ENCODE measurements around the gene ANKRD29. TPM values are rescaled to one million over a fixed set of nuclear protein-coding genes. Genes with fewer than 3 reads are reported as not detected.

The ANKRD29 gene
- total RNA-seq, 5 donors from 2014 or later (not counting 1 experiment from before 2014, with no cell fraction given): 0.23 to 0.48 (median 0.32) TPM; not detected in 1

DNA sequence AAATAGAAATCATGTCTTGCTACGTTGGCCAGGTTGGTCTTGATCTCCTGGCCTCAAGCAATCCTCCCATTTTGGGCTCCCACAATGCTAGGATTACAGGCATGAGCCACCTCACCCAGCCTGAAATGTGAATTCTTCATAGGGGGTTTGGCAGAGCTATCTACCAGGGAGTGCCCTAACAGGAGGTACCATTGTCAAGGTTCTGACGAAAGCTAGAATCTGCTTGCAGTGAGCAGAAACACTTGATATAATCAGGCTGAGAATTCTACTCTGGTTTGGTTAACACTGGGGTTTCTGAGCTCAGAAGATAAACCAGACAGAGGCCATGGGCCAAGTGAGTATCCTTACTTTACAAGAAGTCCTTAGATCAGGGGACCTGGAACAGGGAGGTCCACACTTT lies 19.3 kb upstream of the ANKRD29 start:
- Mint-ChIP-seq H3K4me3 (no peak overlapping the region), H3K27ac (no peak overlapping the region), H3K36me3 (no peaks in the 10 kb centered on the region), H3K9me3 (no peaks in the 10 kb centered on the region), H3K27me3 (peaks cover 43 to 49% of the 10 kb centered on the region in 2 donors), H3K4me1 (no peaks in the 10 kb centered on the region)
- WGBS (ENCODE audit: insufficient coverage): 100% methylated on average over 1 of the region's 2 CpGs
- Histone ChIP-seq H3K27me3 (replicated peaks in 1 of 2; ENCODE audit: control insufficient read depth in 2 of 2, extremely low read depth in 1 of 2, insufficient read depth in 2 of 2, low read length in 1 of 2) (peaks cover 0 to 26% of the 10 kb centered on the region in 2 experiments), H3K9me3 (no peaks in the 10 kb centered on the region), H3K4me1 (ENCODE audit: control insufficient read depth in 1 of 2, extremely low read depth in 1 of 2, insufficient read depth in 2 of 2, low read length in 2 of 2) (no peaks in the 10 kb centered on the region), H3K36me3 (ENCODE audit: control insufficient read depth in 2 of 2, extremely low read depth in 1 of 2, insufficient read depth in 1 of 2, low read length in 1 of 2) (no peaks in the 10 kb centered on the region), H3K27ac (ENCODE audit: low read length) (no peak overlapping the region), H3K4me3 (ENCODE audit: control insufficient read depth in 1 of 2, extremely low read depth in 1 of 2, low read length in 1 of 2) (no peak overlapping the region)
- DNase-seq (no peak), ATAC-seq (replicated peaks in 1 of 4) (no peak)
- ChIA-PET CTCF (interaction anchor here in 1 of 2 donors (0.6 kb wide), 1 partner anchor 337 kb away, joined by 3 read pairs; no protein-coding TSS in a partner anchor), POLR2A (no interaction called here)

DNA sequence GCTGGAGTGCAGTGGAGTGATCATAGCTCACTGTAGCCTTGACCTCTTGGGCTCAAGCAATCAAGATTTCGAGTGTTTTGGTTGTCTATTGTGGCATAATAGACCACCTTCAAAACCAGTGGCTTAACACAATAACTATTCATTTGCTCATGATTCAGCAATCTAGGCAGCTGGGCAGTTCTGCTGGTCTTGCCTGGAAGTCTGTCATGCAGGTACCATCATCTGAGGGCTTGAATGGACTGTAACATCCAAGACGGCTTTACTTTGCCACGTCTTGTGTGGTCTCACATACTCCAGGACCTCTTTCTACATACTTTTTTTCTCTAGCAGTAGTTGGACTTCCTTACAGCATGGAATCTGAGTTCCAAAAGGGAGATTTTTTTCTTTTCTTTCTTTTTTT lies 13.2 kb upstream of the ANKRD29 start:
- CTCF ChIA-PET: interaction anchor here in 1 of 2 donors (0.7 to 0.9 kb wide), 2 partner anchors 15 to 291 kb away, joined by 3 read pairs; no protein-coding TSS in a partner anchor
- no peak overlapping the region for H3K4me3 Mint-ChIP-seq
- no peaks in the 10 kb centered on the region for H3K9me3 Mint-ChIP-seq
- H3K27ac Mint-ChIP-seq: no peak overlapping the region
- POLR2A ChIA-PET: interaction anchor here in 1 of 2 donors (0.8 kb wide), 1 partner anchor 451 kb away, joined by 5 read pairs; no protein-coding TSS in a partner anchor
- H3K36me3 Mint-ChIP-seq: no peaks in the 10 kb centered on the region
- Histone ChIP-seq H3K27ac (ENCODE audit: low read length) (no peak overlapping the region), H3K4me3 (ENCODE audit: control insufficient read depth in 1 of 2, extremely low read depth in 1 of 2, low read length in 1 of 2) (no peak overlapping the region), H3K9me3 (no peaks in the 10 kb centered on the region), H3K4me1 (ENCODE audit: control insufficient read depth in 1 of 2, extremely low read depth in 1 of 2, insufficient read depth in 2 of 2, low read length in 2 of 2) (no peaks in the 10 kb centered on the region), H3K27me3 (replicated peaks in 1 of 2; ENCODE audit: control insufficient read depth in 2 of 2, extremely low read depth in 1 of 2, insufficient read depth in 2 of 2, low read length in 1 of 2) (peaks cover 0 to 18% of the 10 kb centered on the region in 2 experiments), H3K36me3 (ENCODE audit: control insufficient read depth in 2 of 2, extremely low read depth in 1 of 2, insufficient read depth in 1 of 2, low read length in 1 of 2) (no peaks in the 10 kb centered on the region)
- H3K4me1 Mint-ChIP-seq: no peaks in the 10 kb centered on the region
- DNase-seq: no peak
- WGBS (ENCODE audit: insufficient coverage): no CpG with 5 or more reads among the region's 3 CpGs
- ATAC-seq (replicated peaks in 1 of 4): no peak
- H3K27me3 Mint-ChIP-seq: peaks cover 19 to 24% of the 10 kb centered on the region in 2 donors

DNA sequence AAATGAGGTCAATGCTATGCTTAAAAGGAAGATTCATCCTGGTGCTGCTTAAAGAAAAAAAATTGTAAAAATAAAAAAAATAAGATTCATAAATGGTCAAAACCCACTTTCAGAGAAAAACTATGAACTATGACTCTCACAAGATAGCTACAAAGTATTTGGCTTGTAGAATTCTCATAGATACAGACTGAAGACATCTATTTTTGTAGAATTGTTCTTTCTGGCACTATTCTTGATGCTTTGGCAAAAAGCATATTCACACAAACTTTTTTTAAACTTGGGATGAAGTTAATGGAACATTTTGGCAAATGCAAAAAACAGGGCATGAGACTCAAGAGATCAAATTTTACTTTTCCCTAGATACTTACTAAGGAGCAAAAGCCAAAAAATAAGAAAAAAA lies 12.5 kb upstream of the ANKRD29 start:
- Mint-ChIP-seq H3K27ac (no peak overlapping the region), H3K36me3 (no peaks in the 10 kb centered on the region), H3K4me3 (no peak overlapping the region), H3K27me3 (peaks cover 15 to 22% of the 10 kb centered on the region in 2 donors), H3K4me1 (no peaks in the 10 kb centered on the region), H3K9me3 (no peaks in the 10 kb centered on the region)
- DNase-seq: no peak
- ChIA-PET POLR2A (interaction anchor here in 1 of 2 donors (0.8 kb wide), 1 partner anchor 450 kb away, joined by 5 read pairs; no protein-coding TSS in a partner anchor), CTCF (interaction anchor here (0.5 to 0.9 kb wide), 2 partner anchors 16 to 751 kb away, joined by 3 read pairs; no protein-coding TSS in a partner anchor)
- Histone ChIP-seq H3K36me3 (ENCODE audit: control insufficient read depth in 2 of 2, extremely low read depth in 1 of 2, insufficient read depth in 1 of 2, low read length in 1 of 2) (no peaks in the 10 kb centered on the region), H3K27ac (ENCODE audit: low read length) (no peak overlapping the region), H3K4me1 (ENCODE audit: control insufficient read depth in 1 of 2, extremely low read depth in 1 of 2, insufficient read depth in 2 of 2, low read length in 2 of 2) (no peaks in the 10 kb centered on the region), H3K4me3 (ENCODE audit: control insufficient read depth in 1 of 2, extremely low read depth in 1 of 2, low read length in 1 of 2) (no peak overlapping the region), H3K9me3 (no peaks in the 10 kb centered on the region), H3K27me3 (replicated peaks in 1 of 2; ENCODE audit: control insufficient read depth in 2 of 2, extremely low read depth in 1 of 2, insufficient read depth in 2 of 2, low read length in 1 of 2) (peaks cover 0 to 17% of the 10 kb centered on the region in 2 experiments)
- no peak for ATAC-seq (replicated peaks in 1 of 4)

DNA sequence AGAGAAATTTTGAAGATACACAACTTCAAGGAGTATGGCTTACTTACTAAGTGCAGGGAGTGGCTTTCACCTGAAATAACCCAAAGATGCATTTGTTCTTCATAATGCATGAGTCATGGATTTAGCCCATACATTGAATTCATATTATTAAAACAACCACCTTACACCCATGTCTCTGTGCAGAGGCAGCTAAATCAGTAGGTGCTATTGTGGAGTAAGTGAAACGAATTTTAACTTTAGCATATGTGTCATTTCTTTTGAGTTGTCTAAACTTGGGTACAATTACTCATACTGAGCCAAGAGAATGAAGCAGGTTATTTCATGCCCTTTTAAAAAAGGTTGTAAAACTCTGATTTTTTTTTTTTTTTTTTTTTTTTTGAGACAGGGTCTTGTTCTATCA lies 11.0 kb upstream of the ANKRD29 start:
- H3K4me1 Mint-ChIP-seq: no peaks in the 10 kb centered on the region
- no peak overlapping the region for H3K4me3 ChIP-seq (ENCODE audit: control insufficient read depth in 1 of 2, extremely low read depth in 1 of 2, low read length in 1 of 2)
- H3K27ac Mint-ChIP-seq: no peak overlapping the region
- WGBS (ENCODE audit: insufficient coverage): no CpG with 5 or more reads among the region's 1 CpG
- H3K9me3 Mint-ChIP-seq: no peaks in the 10 kb centered on the region
- ChIA-PET POLR2A (no interaction called here), CTCF (no interaction called here)
- peaks cover 8 to 11% of the 10 kb centered on the region in 2 donors for H3K27me3 Mint-ChIP-seq
- ATAC-seq (replicated peaks in 1 of 4) (no peak), DNase-seq (no peak)
- no peaks in the 10 kb centered on the region for H3K4me1 ChIP-seq (ENCODE audit: control insufficient read depth in 1 of 2, extremely low read depth in 1 of 2, insufficient read depth in 2 of 2, low read length in 2 of 2)
- H3K27me3 ChIP-seq (replicated peaks in 1 of 2; ENCODE audit: control insufficient read depth in 2 of 2, extremely low read depth in 1 of 2, insufficient read depth in 2 of 2, low read length in 1 of 2): peaks cover 0 to 9% of the 10 kb centered on the region in 2 experiments
- H3K4me3 Mint-ChIP-seq: no peak overlapping the region
- H3K36me3 ChIP-seq (ENCODE audit: control insufficient read depth in 2 of 2, extremely low read depth in 1 of 2, insufficient read depth in 1 of 2, low read length in 1 of 2): no peaks in the 10 kb centered on the region
- no peaks in the 10 kb centered on the region for H3K9me3 ChIP-seq
- H3K36me3 Mint-ChIP-seq: no peaks in the 10 kb centered on the region
- no peak overlapping the region for H3K27ac ChIP-seq (ENCODE audit: low read length)

DNA sequence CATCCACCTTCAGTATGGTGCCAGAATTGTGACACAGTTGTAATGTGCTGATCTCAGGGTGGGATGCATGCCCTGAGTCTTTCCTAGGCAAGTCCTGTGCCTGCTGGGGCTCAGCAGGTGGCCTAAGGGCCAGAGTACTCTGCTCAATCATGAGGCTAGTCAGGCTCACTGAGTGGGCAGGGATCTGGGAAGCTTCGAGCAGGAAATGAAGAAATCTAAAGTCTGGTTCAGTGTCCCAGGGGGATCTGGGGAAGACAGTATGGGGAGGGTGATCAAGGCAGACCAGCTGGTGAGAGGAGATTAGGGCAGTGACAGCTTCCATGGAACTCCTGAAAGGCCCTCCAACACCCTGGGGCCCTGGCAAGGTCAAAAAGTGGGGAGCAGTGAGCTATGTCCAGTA lies 8.9 kb upstream of the ANKRD29 start:
- Mint-ChIP-seq H3K4me3 (no peak overlapping the region), H3K36me3 (no peaks in the 10 kb centered on the region), H3K27ac (no peak overlapping the region), H3K27me3 (peaks cover 3 to 6% of the 10 kb centered on the region in 2 donors), H3K9me3 (no peaks in the 10 kb centered on the region), H3K4me1 (no peaks in the 10 kb centered on the region)
- Histone ChIP-seq H3K36me3 (ENCODE audit: control insufficient read depth in 2 of 2, extremely low read depth in 1 of 2, insufficient read depth in 1 of 2, low read length in 1 of 2) (no peaks in the 10 kb centered on the region), H3K4me3 (ENCODE audit: control insufficient read depth in 1 of 2, extremely low read depth in 1 of 2, low read length in 1 of 2) (no peak overlapping the region), H3K27me3 (replicated peaks in 1 of 2; ENCODE audit: control insufficient read depth in 2 of 2, extremely low read depth in 1 of 2, insufficient read depth in 2 of 2, low read length in 1 of 2) (peaks cover 0 to 7% of the 10 kb centered on the region in 2 experiments), H3K4me1 (ENCODE audit: control insufficient read depth in 1 of 2, extremely low read depth in 1 of 2, insufficient read depth in 2 of 2, low read length in 2 of 2) (no peaks in the 10 kb centered on the region), H3K9me3 (no peaks in the 10 kb centered on the region), H3K27ac (ENCODE audit: low read length) (no peak overlapping the region)
- DNase-seq: no peak
- ChIA-PET POLR2A (no interaction called here), CTCF (no interaction called here)
- 91% methylated on average over 1 of the region's 1 CpG for WGBS (ENCODE audit: insufficient coverage)
- no peak for ATAC-seq (replicated peaks in 1 of 4)

DNA sequence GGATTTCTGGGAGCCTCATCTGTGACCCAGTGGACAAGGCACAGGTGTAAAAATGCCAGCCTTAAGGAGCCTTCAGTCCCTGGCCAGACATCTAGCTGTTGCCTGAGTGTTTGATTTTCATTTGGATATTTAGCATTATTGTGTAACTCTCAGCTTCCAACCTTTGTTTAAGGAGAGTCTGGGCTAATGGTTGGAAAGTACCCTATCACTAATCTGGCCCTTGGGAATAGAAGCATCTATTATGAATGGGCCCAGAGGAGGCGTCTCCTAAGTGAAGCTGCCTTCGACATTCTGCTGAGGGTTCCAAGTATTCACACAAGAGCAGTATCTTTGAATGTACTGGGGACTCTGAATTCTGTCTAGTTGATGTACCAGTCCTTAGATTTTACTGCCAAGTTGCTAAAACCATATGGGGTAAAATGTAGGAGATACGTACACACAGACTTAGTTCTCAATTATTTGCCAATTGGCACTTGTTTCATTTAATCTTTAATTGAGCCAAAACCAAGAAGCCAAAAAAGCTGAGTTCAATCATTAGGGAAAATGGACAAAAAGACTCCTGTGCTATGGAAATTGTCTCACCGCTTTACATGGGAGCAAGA lies 7.2 kb upstream of the ANKRD29 start:
- ChIA-PET POLR2A (no interaction called here), CTCF (no interaction called here)
- no peaks in the 10 kb centered on the region for H3K4me1 ChIP-seq (ENCODE audit: control insufficient read depth in 1 of 2, extremely low read depth in 1 of 2, insufficient read depth in 2 of 2, low read length in 2 of 2)
- no peak overlapping the region for H3K27ac ChIP-seq (ENCODE audit: low read length)
- no peak for DNase-seq
- Mint-ChIP-seq H3K36me3 (no peaks in the 10 kb centered on the region), H3K9me3 (no peaks in the 10 kb centered on the region), H3K27ac (no peak overlapping the region), H3K27me3 (peaks cover 3 to 6% of the 10 kb centered on the region in 2 donors), H3K4me3 (no peak overlapping the region), H3K4me1 (peaks cover 0 to 7% (median 3%) of the 10 kb centered on the region in 3 donors)
- no peaks in the 10 kb centered on the region for H3K9me3 ChIP-seq
- ATAC-seq (replicated peaks in 1 of 4): no peak
- 100% methylated on average over 1 of the region's 4 CpGs for WGBS (ENCODE audit: insufficient coverage)
- H3K4me3 ChIP-seq (ENCODE audit: control insufficient read depth in 1 of 2, extremely low read depth in 1 of 2, low read length in 1 of 2): no peak overlapping the region
- H3K36me3 ChIP-seq (ENCODE audit: control insufficient read depth in 2 of 2, extremely low read depth in 1 of 2, insufficient read depth in 1 of 2, low read length in 1 of 2): no peaks in the 10 kb centered on the region
- H3K27me3 ChIP-seq (replicated peaks in 1 of 2; ENCODE audit: control insufficient read depth in 2 of 2, extremely low read depth in 1 of 2, insufficient read depth in 2 of 2, low read length in 1 of 2): peaks cover 0 to 3% of the 10 kb centered on the region in 2 experiments

Measured in T-cell (primary cell).